Pancreas (tissue), 10 donors: Measurements from ENCODE around the gene FBLN1. TPM values are rescaled to one million over a fixed set of nuclear protein-coding genes. Genes with fewer than 3 reads are reported as not detected.
A peak's percentile ranks its signal among the peaks of the same experiment; 100 is the strongest.

ENCODE experiments used
- ATAC-seq, 4 donors: fragments of 200-7000 bp; cut with Tn5 transposase; one replicate each; pipeline versions ENCODE4 v1.8.0 to v1.9.1; 2020; ENCODE audit warnings: mild to moderate bottlenecking in 4 of 4, moderate library complexity in 4 of 4
- DNase-seq, 6 donors: peaks; one replicate each; pipeline ENCODE4 v3.0.0-alpha.2; 2020
- FAIRE-seq: peaks from 2 replicates; lab custom pipeline; 2012; peaks lifted over from hg19 to GRCh38; lab: Jason Lieb, UNC
- H3K27ac ChIP-seq, 4 donors: fragments of 200-600 bp; sonication (generic); 1 replicate in 3 of 4; 2 replicates in 1 of 4; pipeline versions ENCODE4 v1.5.0 to v1.8.0; 2020
- H3K27me3 ChIP-seq, 4 donors: fragments of 200-600 bp; one replicate each; pipeline ENCODE4 v1.8.0; 2021
- H3K36me3 ChIP-seq, 3 donors: fragments of 200-600 bp; sonication (generic) in 1 of 3; one replicate each; pipeline versions ENCODE4 v1.5.0 to v1.8.0; 2020 to 2021
- H3K4me1 ChIP-seq, 3 donors: fragments of 200-600 bp; one replicate each; pipeline ENCODE4 v1.8.0; 2021
- H3K4me3 ChIP-seq, 4 donors: fragments of 200-600 bp; sonication (generic) in 2 of 4; one replicate each; pipeline versions ENCODE4 v1.5.0 to v1.8.0; 2020 to 2021
- H3K9me3 ChIP-seq, 4 donors: fragments of 200-600 bp; one replicate each; pipeline ENCODE4 v1.8.0; 2021
- CTCF ChIP-seq, 4 donors: fragments of 200-600 bp; sonication (generic) in 3 of 4; IDR thresholded peaks; one replicate each; pipeline versions ENCODE4 v1.5.0 to v1.8.0; 2021; ENCODE audit warnings: antibody characterized with exemption in 4 of 4
- WGBS, 2 donors: extraction: QIAGEN DNeasy Blood & Tissue Kit; methylation state at CpG; one replicate each; pipeline ENCODE4 v1.1.7; 2013; 5-methylcytosine and 5-hydroxymethylcytosine counted together
- intact Hi-C, 3 donors: fragments of 100-400 bp; cut with DNase I; formaldehyde crosslinking; loops; one replicate each; pipeline versions ENCODE4 v1.11.1 to v1.14.2; 2022
- polyA plus RNA-seq, 2 donors: library from polyadenylated mRNA; stranded (reverse); fragments of 200-250 nt; gene quantifications; one replicate each; pipeline ENCODE4 v1.2.3, GENCODE V29; 2013
- total RNA-seq, 6 donors: library from RNA; stranded (reverse); fragmentation: NEBNext Ultra II Directional in 4 of 6; extraction: Animal tissue kit (Norgen Biotek cat#: 25700) in 4 of 6; gene quantifications; one replicate each; pipeline versions ENCODE4 v1.2.1 to v1.2.4, GENCODE V29; 2021 to 2023
- donor health status: healthy with polysubstance abuse.
- donor health status: DM: no; HTN: no; CAD: no; lungs with moderate emphysema.
- donor health status: DM: no; HTN: no; CAD: no.
- donor health status: control.
- donor health status: control.
- donor health status: Bipolar disorder and iron deficiency.
- donor health status: DM: yes; HTN: yes; CAD: no.
- donor health status: DM: no; HTN: no; CAD: no.
- donor health status: DM: no; HTN: no; CAD: no.
- donor health status: DM: yes; HTN: yes; CAD: no.

Gene FBLN1
- total and polyA plus RNA-seq, 8 donors, result 12.0 to 114 (median 21.5) TPM

GRCh38 chr22:45642986-45643385 lies 140.3 kb downstream of the FBLN1 start:
- ATAC-seq (no peak), DNase-seq (no peak), FAIRE-seq (no peak)
- no peak for TF ChIP-seq CTCF (IDR thresholded peaks at IDR 0.05)
- H3K36me3 ChIP-seq, result no peaks in the 10 kb centered on the region
- intact Hi-C loops, result loop anchor here in 1 of 3 donors (10.0 kb wide), 1 partner anchor 222 kb away; no protein-coding TSS in a partner anchor
- no peaks in the 10 kb centered on the region for H3K9me3 ChIP-seq
- WGBS, 2 donors, result 32 to 40% methylated on average over 2 of the region's 2 CpGs
- H3K27ac ChIP-seq, result no peak overlapping the region
- no peaks in the 10 kb centered on the region for H3K27me3 ChIP-seq
- no peak overlapping the region for H3K4me3 ChIP-seq
- H3K4me1 ChIP-seq, result no peaks in the 10 kb centered on the region

- no peaks in the 10 kb centered on the region for H3K9me3 ChIP-seq
- H3K4me3 ChIP-seq, result no peak overlapping the region
- intact Hi-C loops, result loop anchor here in 1 of 3 donors (10.0 kb wide), 1 partner anchor 220 kb away; no protein-coding TSS in a partner anchor
- FAIRE-seq, result no peak
- WGBS, 2 donors, result 45 to 63% methylated on average over 12 of the region's 12 CpGs
- H3K36me3 ChIP-seq, result no peaks in the 10 kb centered on the region
- no peak for TF ChIP-seq CTCF (IDR thresholded peaks at IDR 0.05)
- no peaks in the 10 kb centered on the region for H3K27me3 ChIP-seq
- no peak for DNase-seq
- no peaks in the 10 kb centered on the region for H3K4me1 ChIP-seq
- H3K27ac ChIP-seq, result no peak overlapping the region
- no peak for ATAC-seq
These were observed 142.0 kb downstream of the FBLN1 start for GRCh38 chr22:45644714-45645113.

- WGBS, 2 donors, result 29 to 31% methylated on average over 16 of the region's 16 CpGs
- no peaks in the 10 kb centered on the region for H3K36me3 ChIP-seq
- H3K27ac ChIP-seq, result no peak overlapping the region
- FAIRE-seq (no peak), ATAC-seq (peak in 3 of 4 donors; percentile 17 to 25 (median 19)), DNase-seq (no peak)
- H3K4me1 ChIP-seq, result no peaks in the 10 kb centered on the region
- intact Hi-C loops, result loop anchor here in 1 of 3 donors (10.0 kb wide), 1 partner anchor 220 kb away; no protein-coding TSS in a partner anchor
- TF ChIP-seq CTCF (IDR thresholded peaks at IDR 0.05), result no peak
- no peak overlapping the region for H3K4me3 ChIP-seq
- H3K27me3 ChIP-seq, result no peaks in the 10 kb centered on the region
- H3K9me3 ChIP-seq, result no peaks in the 10 kb centered on the region
These were observed 142.5 kb downstream of the FBLN1 start for GRCh38 chr22:45645150-45645525.

GRCh38 chr22:45645526-45646414 lies 143.1 kb downstream of the FBLN1 start:
- no peak overlapping the region for H3K27ac ChIP-seq
- H3K4me1 ChIP-seq, result no peaks in the 10 kb centered on the region
- H3K9me3 ChIP-seq, result no peaks in the 10 kb centered on the region
- TF ChIP-seq CTCF (IDR thresholded peaks at IDR 0.05), result peak; percentile 93 to 95 (median 93)
- DNase-seq (peak; percentile 45 to 96 (median 82)), ATAC-seq (peak; percentile 96 to 99 (median 98)), FAIRE-seq (no peak)
- H3K27me3 ChIP-seq, result no peaks in the 10 kb centered on the region
- intact Hi-C loops, result loop anchor here in 1 of 3 donors (10.0 kb wide), 1 partner anchor 219 kb away; no protein-coding TSS in a partner anchor
- no peaks in the 10 kb centered on the region for H3K36me3 ChIP-seq
- WGBS, 2 donors, result 20 to 24% methylated on average over 51 to 54 of the region's 54 CpGs
- no peak overlapping the region for H3K4me3 ChIP-seq
